H9 (cell line): ENCODE data around the gene STAC2. TPM values are rescaled to one million over a fixed set of nuclear protein-coding genes. Genes with fewer than 3 reads are reported as not detected.
A peak's percentile ranks its signal among the peaks of the same experiment; 100 is the strongest.

Experiments
- DNase-seq: peaks from one replicate; pipeline ENCODE4 v3.0.0-alpha.2; 2017
- H2AFZ ChIP-seq: one replicate; pipeline ENCODE4 v1.6.1; 2013; ENCODE audit warnings: mild to moderate bottlenecking, low read length, control low read depth, moderate library complexity
- H2AK5ac ChIP-seq: 2 replicates; pipeline ENCODE4 v1.6.1; 2013; ENCODE audit warnings: low read length, control low read depth, mixed read lengths; ENCODE audit not compliant: insufficient read length
- H2BK120ac ChIP-seq: one replicate; pipeline ENCODE4 v1.6.1; 2013; ENCODE audit warnings: low read depth, mild to moderate bottlenecking, low read length, control low read depth, inconsistent platforms; ENCODE audit not compliant: poor library complexity, severe bottlenecking
- H2BK12ac ChIP-seq: 2 replicates; pipeline ENCODE4 v1.6.1; 2013; ENCODE audit warnings: low read length, control low read depth, mixed read lengths, low read depth; ENCODE audit not compliant: insufficient read length
- H2BK15ac ChIP-seq: 2 replicates; pipeline ENCODE4 v1.6.1; 2013; ENCODE audit warnings: low read depth, low read length, control low read depth
- H2BK20ac ChIP-seq: one replicate; pipeline ENCODE4 v1.6.1; 2013; ENCODE audit warnings: low read depth, mild to moderate bottlenecking, low read length, control low read depth, inconsistent platforms; ENCODE audit not compliant: poor library complexity, severe bottlenecking
- H2BK5ac ChIP-seq: 2 replicates; pipeline ENCODE4 v1.6.1; 2013; ENCODE audit warnings: low read length, control low read depth, mixed read lengths; ENCODE audit not compliant: insufficient read length
- H3K14ac ChIP-seq: 2 replicates; pipeline ENCODE4 v1.6.1; 2013; ENCODE audit warnings: low read length, control low read depth; ENCODE audit not compliant: insufficient read depth
- H3K18ac ChIP-seq: 2 replicates; pipeline ENCODE4 v1.6.1; 2013; ENCODE audit warnings: low read depth, mild to moderate bottlenecking, mixed read lengths, low read length, control low read depth; ENCODE audit not compliant: insufficient read length
- H3K23ac ChIP-seq: 2 replicates; pipeline ENCODE4 v1.6.1; 2013; ENCODE audit warnings: low read length, control low read depth, mixed read lengths, low read depth; ENCODE audit not compliant: insufficient read length
- H3K23me2 ChIP-seq: 2 replicates; pipeline ENCODE4 v1.6.1; 2013; ENCODE audit warnings: low read depth, mild to moderate bottlenecking, mixed read lengths, low read length, control low read depth; ENCODE audit not compliant: insufficient read length, poor library complexity, severe bottlenecking
- H3K27ac ChIP-seq: 2 replicates; pipeline ENCODE4 v1.5.1; 2013; ENCODE audit warnings: low read length, control low read depth, mixed read lengths, low read depth; ENCODE audit not compliant: insufficient read length
- H3K27me3 ChIP-seq: 2 replicates; pipeline ENCODE4 v1.6.1; 2013; ENCODE audit warnings: low read length, control low read depth, inconsistent platforms; ENCODE audit not compliant: insufficient read depth
- H3K4ac ChIP-seq: 2 replicates; pipeline ENCODE4 v1.6.1; 2013; ENCODE audit warnings: low read depth, mild to moderate bottlenecking, control low read depth, inconsistent platforms, low read length, moderate library complexity
- H3K4me1 ChIP-seq: 2 replicates; pipeline ENCODE4 v1.6.1; 2013; ENCODE audit warnings: low read length, control low read depth, inconsistent platforms; ENCODE audit not compliant: insufficient read depth
- H3K4me2 ChIP-seq: 2 replicates; pipeline ENCODE4 v1.6.1; 2013; ENCODE audit warnings: low read length, control low read depth, mixed read lengths; ENCODE audit not compliant: insufficient read length, insufficient read depth
- H3K56ac ChIP-seq: 2 replicates; pipeline ENCODE4 v1.6.1; 2013; ENCODE audit warnings: low read depth, mild to moderate bottlenecking, mixed read lengths, low read length, control low read depth; ENCODE audit not compliant: insufficient read length
- H3K79me1 ChIP-seq: 2 replicates; pipeline ENCODE4 v1.6.1; 2013; ENCODE audit warnings: low read depth, mild to moderate bottlenecking, moderate library complexity, low read length, control low read depth, inconsistent platforms; ENCODE audit not compliant: insufficient read depth, poor library complexity, severe bottlenecking
- H3K79me2 ChIP-seq: 2 replicates; pipeline ENCODE4 v1.6.1; 2013; ENCODE audit warnings: low read length, control low read depth, inconsistent platforms; ENCODE audit not compliant: insufficient read depth
- H3K9ac ChIP-seq: 2 replicates; pipeline ENCODE4 v1.6.1; 2013; ENCODE audit warnings: low read length, control low read depth, mixed read lengths; ENCODE audit not compliant: insufficient read length; ENCODE audit errors: extremely low read depth
- H3K9me3 ChIP-seq: one replicate; pipeline ENCODE4 v1.6.1; 2013; ENCODE audit warnings: low read depth, low read length, inconsistent platforms; ENCODE audit not compliant: control insufficient read depth
- H3T11ph ChIP-seq: one replicate; pipeline ENCODE4 v1.6.1; 2013; ENCODE audit warnings: mild to moderate bottlenecking, low read length, control low read depth, inconsistent platforms
- H4K20me1 ChIP-seq: one replicate; pipeline ENCODE4 v1.6.1; 2013; ENCODE audit not compliant: control insufficient read depth, insufficient read length, insufficient read depth
- H4K5ac ChIP-seq: 2 replicates; pipeline ENCODE4 v1.6.1; 2013; ENCODE audit warnings: low read depth, mild to moderate bottlenecking, mixed read lengths, low read length, control low read depth; ENCODE audit not compliant: insufficient read length
- H4K8ac ChIP-seq: replicated peaks from 2 replicates; pipeline ENCODE4 v1.6.1; 2013; ENCODE audit warnings: low read length, control low read depth, mixed read lengths, low read depth; ENCODE audit not compliant: insufficient read length
- H4K91ac ChIP-seq: 2 replicates; pipeline ENCODE4 v1.6.1; 2013; ENCODE audit warnings: low read depth, mild to moderate bottlenecking, moderate library complexity, mixed read lengths, low read length, control low read depth; ENCODE audit not compliant: insufficient read length
- H3K27ac Mint-ChIP-seq, 3 experiments: 2 replicates in 2 of 3; 3 replicates in 1 of 3; pipeline ENCODE4 v1.8.0; 2020 to 2021; ENCODE audit warnings: mixed read lengths in 3 of 3, mild to moderate bottlenecking in 1 of 3, moderate library complexity in 1 of 3
- H3K27me3 Mint-ChIP-seq: 2 replicates; pipeline ENCODE4 v1.8.0; 2021; ENCODE audit warnings: low read depth, mild to moderate bottlenecking, moderate library complexity, mixed read lengths
- H3K36me3 Mint-ChIP-seq, 3 experiments: 2 replicates in 2 of 3; 3 replicates in 1 of 3; pipeline ENCODE4 v1.8.0; 2020 to 2021; ENCODE audit warnings: low read depth in 3 of 3, mixed read lengths in 3 of 3; ENCODE audit not compliant: insufficient read depth in 1 of 3
- H3K4me1 Mint-ChIP-seq, 2 experiments: 2 replicates each; pipeline ENCODE4 v1.8.0; 2020; ENCODE audit warnings: mixed read lengths in 2 of 2
- H3K4me3 Mint-ChIP-seq, 2 experiments: 2 replicates in 1 of 2; 3 replicates in 1 of 2; pipeline ENCODE4 v1.8.0; 2020 to 2021; ENCODE audit warnings: mild to moderate bottlenecking in 2 of 2, mixed read lengths in 2 of 2, moderate library complexity in 1 of 2
- H3K9me3 Mint-ChIP-seq, 2 experiments: 2 replicates in 1 of 2; 3 replicates in 1 of 2; pipeline ENCODE4 v1.8.0; 2020; ENCODE audit warnings: mild to moderate bottlenecking in 2 of 2, mixed read lengths in 2 of 2, moderate library complexity in 1 of 2
- WGBS: extraction: QIAGEN DNeasy Blood & Tissue Kit; methylation state at CpG from one replicate; pipeline ENCODE4 v1.1.7; 2013; ENCODE audit warnings: missing lambda C conversion rate, low lambda C conversion rate, mixed read lengths; ENCODE audit not compliant: insufficient read length; ENCODE audit errors: extremely low coverage; 5-methylcytosine and 5-hydroxymethylcytosine counted together
- total RNA-seq: library from RNA; stranded (reverse); gene quantifications from 2 replicates; pipeline ENCODE4 v1.2.1, GENCODE V29; 2021
- TF ChIP-seq, protein P1 (sequence below): fragments of 200-600 bp; sonication (generic); conservative IDR thresholded peaks from 3 replicates; pipeline ENCODE4 v1.8.0; 2021; ENCODE audit warnings: antibody characterized with exemption, mild to moderate bottlenecking

Gene STAC2
- total RNA-seq, 1 experiment from 2014 or later: 2.5 TPM

GRCh38 chr17:39194089-39194984 is 31.4 kb downstream of the STAC2 start:
- no peak overlapping the region for H4K91ac ChIP-seq

More at GRCh38 chr17:39194089-39194984, 31.4 kb downstream of the STAC2 start:
- H3K18ac ChIP-seq: no peak overlapping the region
- peaks cover 4% of the 10 kb centered on the region; the same call in 1 of the 2 replicates for H3K27me3 ChIP-seq
- H2BK15ac ChIP-seq: no peak overlapping the region
- Mint-ChIP-seq H3K27me3 (no peaks in the 10 kb centered on the region), H3K4me3 (peak overlapping the region; percentile 26 to 74), H3K36me3 (peaks cover 13 to 32% (median 29%) of the 10 kb centered on the region in 3 experiments; a peak in 6 of 7 replicates), H3K27ac (peak overlapping the region in 2 of 3 experiments; percentile 87 to 89; a peak in 5 of 7 replicates), H3K4me1 (peaks cover 27 to 38% of the 10 kb centered on the region in 2 experiments), H3K9me3 (no peaks in the 10 kb centered on the region)
- peaks cover 7% of the 10 kb centered on the region for H3K23me2 ChIP-seq
- no peak overlapping the region for H3T11ph ChIP-seq
- no peak overlapping the region for H3K56ac ChIP-seq
- no peak overlapping the region for H3K23ac ChIP-seq
- H3K4me2 ChIP-seq: peak overlapping the region; percentile 68
- H4K20me1 ChIP-seq: peaks cover 4% of the 10 kb centered on the region
- DNase-seq: peak; percentile 93
- H3K4ac ChIP-seq: no peak overlapping the region
- no peak overlapping the region for H4K8ac ChIP-seq
- TF ChIP-seq, protein P1, sequence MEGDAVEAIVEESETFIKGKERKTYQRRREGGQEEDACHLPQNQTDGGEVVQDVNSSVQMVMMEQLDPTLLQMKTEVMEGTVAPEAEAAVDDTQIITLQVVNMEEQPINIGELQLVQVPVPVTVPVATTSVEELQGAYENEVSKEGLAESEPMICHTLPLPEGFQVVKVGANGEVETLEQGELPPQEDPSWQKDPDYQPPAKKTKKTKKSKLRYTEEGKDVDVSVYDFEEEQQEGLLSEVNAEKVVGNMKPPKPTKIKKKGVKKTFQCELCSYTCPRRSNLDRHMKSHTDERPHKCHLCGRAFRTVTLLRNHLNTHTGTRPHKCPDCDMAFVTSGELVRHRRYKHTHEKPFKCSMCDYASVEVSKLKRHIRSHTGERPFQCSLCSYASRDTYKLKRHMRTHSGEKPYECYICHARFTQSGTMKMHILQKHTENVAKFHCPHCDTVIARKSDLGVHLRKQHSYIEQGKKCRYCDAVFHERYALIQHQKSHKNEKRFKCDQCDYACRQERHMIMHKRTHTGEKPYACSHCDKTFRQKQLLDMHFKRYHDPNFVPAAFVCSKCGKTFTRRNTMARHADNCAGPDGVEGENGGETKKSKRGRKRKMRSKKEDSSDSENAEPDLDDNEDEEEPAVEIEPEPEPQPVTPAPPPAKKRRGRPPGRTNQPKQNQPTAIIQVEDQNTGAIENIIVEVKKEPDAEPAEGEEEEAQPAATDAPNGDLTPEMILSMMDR: peak; percentile 61
- H3K27ac ChIP-seq: no peak overlapping the region
- no peak overlapping the region for H3K14ac ChIP-seq
- no peak overlapping the region for H2AK5ac ChIP-seq
- H3K79me2 ChIP-seq: peaks cover 6% of the 10 kb centered on the region; the same call in 1 of the 2 replicates
- no peak overlapping the region for H2BK20ac ChIP-seq
- H3K9ac ChIP-seq: no peak overlapping the region
- no CpG with 5 or more reads among the region's 20 CpGs for WGBS
- peaks cover 4% of the 10 kb centered on the region for H3K79me1 ChIP-seq
- H4K5ac ChIP-seq: no peak overlapping the region
- H2BK12ac ChIP-seq: no peak overlapping the region
- H3K4me1 ChIP-seq: peaks cover 4% of the 10 kb centered on the region; the same call in 1 of the 2 replicates
- H2BK5ac ChIP-seq: no peak overlapping the region
- no peak overlapping the region for H2AFZ ChIP-seq
- no peaks in the 10 kb centered on the region for H3K9me3 ChIP-seq
- H2BK120ac ChIP-seq: no peak overlapping the region
